Measurements from ENCODE around the gene GATA5.

Gene GATA5

DNA sequence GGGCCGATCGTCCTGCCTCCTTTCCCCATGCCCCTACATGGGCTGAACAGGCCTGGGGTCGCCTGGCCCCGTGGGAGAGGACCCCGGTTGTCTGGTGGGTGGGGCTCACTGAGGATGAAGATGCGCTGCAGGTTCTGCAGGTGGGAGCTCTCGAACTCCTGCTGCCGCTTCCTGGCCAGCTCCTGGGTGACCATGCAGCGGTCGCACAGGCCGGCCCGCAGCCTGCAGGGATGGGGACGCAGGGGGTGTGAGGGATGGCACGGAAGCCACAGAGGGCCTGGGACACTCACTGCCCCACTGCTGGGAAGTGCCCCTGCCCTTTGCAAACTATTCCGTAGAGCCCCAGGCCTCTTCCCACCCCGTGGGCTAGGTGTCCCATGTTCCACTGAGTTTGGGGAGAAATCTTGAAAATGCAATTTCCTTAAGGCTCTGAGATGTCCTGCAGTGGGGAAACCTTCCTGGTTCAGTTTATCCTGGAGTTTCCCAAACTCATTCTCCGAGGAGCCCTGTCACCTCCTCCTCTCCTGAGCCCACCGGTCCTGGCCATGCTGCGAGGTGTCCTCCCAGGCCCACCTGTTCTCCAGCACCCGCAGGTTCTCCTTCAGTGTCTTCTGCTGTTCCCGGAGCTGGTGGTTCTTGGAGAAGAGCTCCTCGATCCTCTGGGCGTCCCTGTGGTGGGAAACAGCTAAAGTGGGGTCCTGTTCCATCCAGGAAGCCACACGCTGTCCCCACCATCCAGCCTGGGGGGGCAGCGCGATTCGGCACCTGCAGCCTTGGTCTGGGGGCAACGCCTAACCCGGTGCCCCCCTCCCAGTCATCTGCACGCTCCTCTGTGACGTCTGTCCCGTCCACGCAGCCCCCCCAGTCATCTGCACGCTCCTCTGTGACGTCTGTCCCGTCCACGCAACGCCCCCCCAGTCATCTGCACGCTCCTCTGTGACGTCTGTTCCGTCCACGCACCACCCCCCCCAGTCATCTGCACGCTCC, 58.9 kb downstream of the GATA5 start:
- Histone ChIP-seq H3K27ac (no peak overlapping the region), H3K9me3 (ENCODE audit: control insufficient read depth, low read length) (no peaks in the 10 kb centered on the region), H3K79me2 (no peaks in the 10 kb centered on the region), H3K4me3 (ENCODE audit: low read depth, low read length) (no peak overlapping the region), H2AFZ (no peak overlapping the region), H3K4me2 (ENCODE audit: low read length) (no peak overlapping the region), H3K27me3 (ENCODE audit: control insufficient read depth, insufficient read depth, low read length) (no peaks in the 10 kb centered on the region), H3K36me3 (ENCODE audit: control insufficient read depth, insufficient read depth, low read length) (no peaks in the 10 kb centered on the region), H3K9ac (no peak overlapping the region), H3K4me1 (no peaks in the 10 kb centered on the region)
- TF ChIP-seq, protein P1, sequence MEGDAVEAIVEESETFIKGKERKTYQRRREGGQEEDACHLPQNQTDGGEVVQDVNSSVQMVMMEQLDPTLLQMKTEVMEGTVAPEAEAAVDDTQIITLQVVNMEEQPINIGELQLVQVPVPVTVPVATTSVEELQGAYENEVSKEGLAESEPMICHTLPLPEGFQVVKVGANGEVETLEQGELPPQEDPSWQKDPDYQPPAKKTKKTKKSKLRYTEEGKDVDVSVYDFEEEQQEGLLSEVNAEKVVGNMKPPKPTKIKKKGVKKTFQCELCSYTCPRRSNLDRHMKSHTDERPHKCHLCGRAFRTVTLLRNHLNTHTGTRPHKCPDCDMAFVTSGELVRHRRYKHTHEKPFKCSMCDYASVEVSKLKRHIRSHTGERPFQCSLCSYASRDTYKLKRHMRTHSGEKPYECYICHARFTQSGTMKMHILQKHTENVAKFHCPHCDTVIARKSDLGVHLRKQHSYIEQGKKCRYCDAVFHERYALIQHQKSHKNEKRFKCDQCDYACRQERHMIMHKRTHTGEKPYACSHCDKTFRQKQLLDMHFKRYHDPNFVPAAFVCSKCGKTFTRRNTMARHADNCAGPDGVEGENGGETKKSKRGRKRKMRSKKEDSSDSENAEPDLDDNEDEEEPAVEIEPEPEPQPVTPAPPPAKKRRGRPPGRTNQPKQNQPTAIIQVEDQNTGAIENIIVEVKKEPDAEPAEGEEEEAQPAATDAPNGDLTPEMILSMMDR (IDR thresholded peaks at IDR 0.05), result no peak

- Histone ChIP-seq H3K36me3 (ENCODE audit: control insufficient read depth, insufficient read depth, low read length) (no peaks in the 10 kb centered on the region), H3K4me1 (no peaks in the 10 kb centered on the region), H3K4me3 (ENCODE audit: low read depth, low read length) (no peak overlapping the region), H3K9me3 (ENCODE audit: control insufficient read depth, low read length) (no peaks in the 10 kb centered on the region), H3K79me2 (no peaks in the 10 kb centered on the region), H3K9ac (no peak overlapping the region), H2AFZ (no peak overlapping the region), H3K27ac (no peak overlapping the region), H3K4me2 (ENCODE audit: low read length) (no peak overlapping the region), H3K27me3 (ENCODE audit: control insufficient read depth, insufficient read depth, low read length) (no peaks in the 10 kb centered on the region)
- TF ChIP-seq, protein P1 (IDR thresholded peaks at IDR 0.05), result no peak
Observed at GRCh38 chr20:62415354-62416111, 60.3 kb downstream of the GATA5 start.

- Histone ChIP-seq H2AFZ (no peak overlapping the region), H3K79me2 (no peaks in the 10 kb centered on the region), H3K27ac (no peak overlapping the region), H3K4me2 (ENCODE audit: low read length) (no peak overlapping the region), H3K9me3 (ENCODE audit: control insufficient read depth, low read length) (no peaks in the 10 kb centered on the region), H3K4me3 (ENCODE audit: low read depth, low read length) (no peak overlapping the region), H3K36me3 (ENCODE audit: control insufficient read depth, insufficient read depth, low read length) (no peaks in the 10 kb centered on the region), H3K9ac (no peak overlapping the region), H3K27me3 (ENCODE audit: control insufficient read depth, insufficient read depth, low read length) (no peaks in the 10 kb centered on the region), H3K4me1 (peaks cover 8% of the 10 kb centered on the region)
- TF ChIP-seq, protein P1 (IDR thresholded peaks at IDR 0.05), result no peak
Observed at GRCh38 chr20:62413896-62414481, 61.8 kb downstream of the GATA5 start.
